H1 (cell line): ENCODE data around the gene MYPN. TPM values are rescaled to one million over a fixed set of nuclear protein-coding genes. Genes with fewer than 3 reads are reported as not detected.

Experiments used
- EP300 ChIP-seq, 2 experiments: IDR thresholded peaks; 1 replicate in 1 of 2; 2 replicates in 1 of 2; pipeline ENCODE4 v1.6.1; 2011 to 2012; ENCODE audit warnings: low read depth in 2 of 2, low read length in 2 of 2, mild to moderate bottlenecking in 2 of 2, borderline replicate concordance in 1 of 2, inconsistent platforms in 1 of 2, moderate library complexity in 1 of 2
- SAP30 ChIP-seq: fragments of 300-600 bp; sonication (generic); IDR thresholded peaks from 2 replicates; pipeline ENCODE4 v1.7.1; 2012; ENCODE audit warnings: low read length, moderate library complexity, mild to moderate bottlenecking, inconsistent platforms; ENCODE audit not compliant: insufficient read depth, insufficient replicate concordance
- SP1 ChIP-seq: IDR thresholded peaks from 2 replicates; pipeline ENCODE4 v1.6.1; 2011; ENCODE audit warnings: low read depth, low read length
- TBP ChIP-seq: IDR thresholded peaks from 2 replicates; pipeline ENCODE4 v1.6.1; 2011; ENCODE audit warnings: low read depth, low read length, improper control_type of control experiment
- YY1 ChIP-seq: IDR thresholded peaks from 2 replicates; pipeline ENCODE4 v1.6.1; 2011; ENCODE audit warnings: low read depth, mild to moderate bottlenecking, low read length
- polyA plus RNA-seq, 7 experiments: library from polyadenylated mRNA; depleted of rRNA in 3 of 7; stranded (reverse) in 5 of 7; unstranded in 2 of 7; fragments of >200 nt in 5 of 7; fragments of 200-250 nt in 2 of 7; gene quantifications; 1 replicate in 5 of 7; 2 replicates in 1 of 7; 4 replicates in 1 of 7; pipeline versions ENCODE4 v1.2.1 to v1.2.3, GENCODE V29; 2011 to 2013; ENCODE audit warnings: missing spikeins in 2 of 7, mixed read lengths in 2 of 7
- total RNA-seq: library from RNA; stranded (reverse); fragmentation: NEBNext Ultra II Directional; extraction: Animal tissue kit (Norgen Biotek cat#: 25700); gene quantifications from 2 replicates; pipeline ENCODE4 v1.2.1, GENCODE V29; 2021

MYPN gene
- total and polyA plus RNA-seq, 2 of the 8 experiments (the other 6 are each of a cell fraction or from before 2014, with no cell fraction given), result not detected

DNA sequence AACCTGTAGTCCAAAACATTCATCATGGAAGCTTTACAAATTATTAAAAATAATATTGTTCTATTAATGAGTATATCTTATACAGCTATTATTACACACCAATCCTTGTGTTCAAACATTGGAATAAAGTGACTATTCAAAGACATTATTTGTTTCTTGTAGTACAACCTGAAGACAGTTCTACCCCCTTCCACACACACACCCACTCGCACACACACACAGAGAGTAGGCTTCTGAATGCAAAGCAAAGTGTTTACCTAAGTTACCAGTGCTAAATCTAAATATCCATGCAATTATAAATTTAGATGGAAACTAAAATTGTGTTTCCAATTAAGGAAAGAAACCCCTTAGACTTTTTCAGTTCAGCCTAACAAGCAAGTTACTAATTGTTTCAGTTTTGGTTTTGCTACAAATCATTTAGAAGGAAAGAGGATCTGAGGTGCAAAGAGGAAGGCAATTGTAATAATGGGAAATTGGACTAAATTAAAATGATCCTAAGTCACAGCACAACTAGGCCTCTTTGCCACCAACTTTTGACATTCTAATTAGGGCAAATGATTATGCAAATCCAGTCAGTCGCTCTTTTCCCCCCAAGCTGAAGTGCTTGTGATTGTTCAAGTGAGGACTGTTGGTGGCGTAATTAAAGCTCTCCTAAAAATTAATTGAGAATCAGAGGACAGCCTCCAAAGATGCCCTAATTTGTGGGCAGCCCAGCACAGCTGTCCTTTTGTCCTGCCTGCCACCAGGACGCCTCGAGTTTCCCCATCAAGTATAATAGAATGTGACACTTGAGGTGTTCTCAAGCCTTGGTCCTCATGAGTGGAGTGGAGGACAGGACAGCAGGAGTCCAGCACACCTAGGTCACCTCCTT, 142.6 kb downstream of the MYPN start (continued):
- TF ChIP-seq SP1, result no peak
- no peak for TF ChIP-seq TBP
- TF ChIP-seq YY1, result no peak
- no peak for TF ChIP-seq EP300 (IDR thresholded peaks at IDR 0.05; ENCODE audit: borderline replicate concordance in 1 of 2, low read depth in 2 of 2, low read length in 2 of 2)
- no peak for TF ChIP-seq SAP30
- TF ChIP-seq, all 59 proteins: peak for 0
